Trophoblast cell (in vitro differentiated cells and primary cell): ENCODE data around the gene TPD52L2.

ENCODE experiments used
- DNase-seq, 2 donors: peaks; one replicate each; pipeline ENCODE4 v3.0.0-alpha.2; 2016
- H2AFZ ChIP-seq: 2 replicates; pipeline ENCODE4 v1.6.1; 2013; ENCODE audit warnings: low read length, moderate library complexity, mild to moderate bottlenecking; ENCODE audit not compliant: insufficient read depth, poor library complexity
- H2AK5ac ChIP-seq: 2 replicates; pipeline ENCODE4 v1.6.1; 2013; ENCODE audit warnings: mild to moderate bottlenecking, low read length
- H2BK120ac ChIP-seq: 2 replicates; pipeline ENCODE4 v1.6.1; 2013; ENCODE audit warnings: low read length, mild to moderate bottlenecking, moderate library complexity; ENCODE audit not compliant: insufficient read depth, poor library complexity
- H2BK12ac ChIP-seq: 2 replicates; pipeline ENCODE4 v1.6.1; 2013; ENCODE audit warnings: mild to moderate bottlenecking, low read length, moderate library complexity
- H2BK5ac ChIP-seq: 2 replicates; pipeline ENCODE4 v1.6.1; 2013; ENCODE audit warnings: low read length, low read depth, moderate library complexity, mild to moderate bottlenecking; ENCODE audit not compliant: poor library complexity
- H3K14ac ChIP-seq: 2 replicates; pipeline ENCODE4 v1.6.1; 2013; ENCODE audit warnings: mild to moderate bottlenecking, low read length
- H3K18ac ChIP-seq: 2 replicates; pipeline ENCODE4 v1.6.1; 2013; ENCODE audit warnings: mild to moderate bottlenecking, low read length
- H3K23ac ChIP-seq: 2 replicates; pipeline ENCODE4 v1.6.1; 2013; ENCODE audit warnings: low read length
- H3K27ac ChIP-seq: 2 replicates; pipeline ENCODE4 v1.5.1; 2013; ENCODE audit warnings: low read depth, mild to moderate bottlenecking, inconsistent platforms, low read length, moderate library complexity
- H3K27me3 ChIP-seq: 2 replicates; pipeline ENCODE4 v1.6.1; 2013; ENCODE audit warnings: inconsistent platforms, mild to moderate bottlenecking, low read length, moderate library complexity; ENCODE audit not compliant: insufficient read depth
- H3K36me3 ChIP-seq, 2 experiments: 1 replicate in 1 of 2; 2 replicates in 1 of 2; pipeline ENCODE4 v1.6.1; 2013; ENCODE audit warnings: low read length in 2 of 2, mild to moderate bottlenecking in 2 of 2, moderate library complexity in 1 of 2; ENCODE audit not compliant: insufficient read depth in 2 of 2, control insufficient read depth in 1 of 2
- H3K4ac ChIP-seq: 2 replicates; pipeline ENCODE4 v1.6.1; 2013; ENCODE audit warnings: low read depth, mild to moderate bottlenecking, low read length, moderate library complexity
- H3K4me1 ChIP-seq, 2 experiments: 1 replicate in 1 of 2; 2 replicates in 1 of 2; pipeline ENCODE4 v1.6.1; 2013; ENCODE audit warnings: low read length in 2 of 2, mild to moderate bottlenecking in 2 of 2, moderate library complexity in 1 of 2; ENCODE audit not compliant: insufficient read depth in 2 of 2, control insufficient read depth in 1 of 2
- H3K4me2 ChIP-seq: 2 replicates; pipeline ENCODE4 v1.6.1; 2013; ENCODE audit warnings: inconsistent platforms, mild to moderate bottlenecking, low read length, moderate library complexity
- H3K4me3 ChIP-seq: 2 replicates; pipeline ENCODE4 v1.5.1; 2013; ENCODE audit warnings: mild to moderate bottlenecking, low read depth, low read length, inconsistent platforms
- H3K79me1 ChIP-seq: one replicate; pipeline ENCODE4 v1.6.1; 2013; ENCODE audit warnings: low read length
- H3K79me2 ChIP-seq: 2 replicates; pipeline ENCODE4 v1.6.1; 2013; ENCODE audit warnings: low read length, mild to moderate bottlenecking; ENCODE audit not compliant: control insufficient read depth, insufficient read depth, poor library complexity
- H3K9ac ChIP-seq: 2 replicates; pipeline ENCODE4 v1.6.1; 2013; ENCODE audit warnings: mild to moderate bottlenecking, low read length
- H3K9me3 ChIP-seq: 2 replicates; pipeline ENCODE4 v1.6.1; 2013; ENCODE audit warnings: low read depth, mild to moderate bottlenecking, control low read depth, inconsistent platforms, low read length; ENCODE audit not compliant: insufficient read depth
- H4K12ac ChIP-seq: 2 replicates; pipeline ENCODE4 v1.6.1; 2013; ENCODE audit warnings: low read depth, mild to moderate bottlenecking, low read length, moderate library complexity
- H4K8ac ChIP-seq: 2 replicates; pipeline ENCODE4 v1.6.1; 2013; ENCODE audit warnings: low read depth, mild to moderate bottlenecking, low read length, moderate library complexity
- H4K91ac ChIP-seq: one replicate; pipeline ENCODE4 v1.6.1; 2013; ENCODE audit warnings: low read depth, mild to moderate bottlenecking, low read length, moderate library complexity
- WGBS: extraction: QIAGEN DNeasy Blood & Tissue Kit; methylation state at CpG from one replicate; pipeline ENCODE4 v1.1.7; 2013; ENCODE audit warnings: missing lambda C conversion rate; ENCODE audit not compliant: insufficient read length, insufficient coverage; ENCODE audit errors: extremely low coverage; 5-methylcytosine and 5-hydroxymethylcytosine counted together

Gene TPD52L2

GRCh38 chr20:63822276-63822696, 42.8 kb upstream of the TPD52L2 start:
- H2BK120ac ChIP-seq, result no peak overlapping the region
- H4K91ac ChIP-seq, result no peak overlapping the region
- H2BK12ac ChIP-seq, result no peak overlapping the region
- H3K36me3 ChIP-seq, result peaks cover 3 to 6% of the 10 kb centered on the region in 2 experiments
- H2AFZ ChIP-seq, result no peak overlapping the region
- H3K27ac ChIP-seq, result no peak overlapping the region
- DNase-seq, result no peak
- no peak overlapping the region for H4K12ac ChIP-seq
- no peaks in the 10 kb centered on the region for H3K27me3 ChIP-seq
- no peaks in the 10 kb centered on the region for H3K79me1 ChIP-seq
- no peaks in the 10 kb centered on the region for H3K79me2 ChIP-seq
- no peak overlapping the region for H3K4ac ChIP-seq
- H4K8ac ChIP-seq, result no peak overlapping the region
- H3K4me3 ChIP-seq, result peak overlapping the region; percentile 55
- peaks cover 1% of the 10 kb centered on the region for H3K9me3 ChIP-seq
- peaks cover 2 to 3% of the 10 kb centered on the region in 2 experiments for H3K4me1 ChIP-seq
- H3K23ac ChIP-seq, result no peak overlapping the region
- no peak overlapping the region for H3K14ac ChIP-seq
- WGBS, result no CpG with 5 or more reads among the region's 15 CpGs
- H3K18ac ChIP-seq, result no peak overlapping the region
- H3K4me2 ChIP-seq, result no peak overlapping the region
- H2BK5ac ChIP-seq, result no peak overlapping the region
- no peak overlapping the region for H2AK5ac ChIP-seq
- no peak overlapping the region for H3K9ac ChIP-seq

- Histone ChIP-seq H4K91ac (no peak overlapping the region), H3K14ac (no peak overlapping the region), H3K18ac (no peak overlapping the region), H2BK120ac (no peak overlapping the region), H3K4me2 (no peak overlapping the region), H3K9ac (no peak overlapping the region), H3K79me1 (no peaks in the 10 kb centered on the region), H3K4me3 (no peak overlapping the region), H3K4ac (no peak overlapping the region), H2AFZ (no peak overlapping the region), H2BK12ac (no peak overlapping the region), H2BK5ac (no peak overlapping the region), H4K8ac (no peak overlapping the region), H3K9me3 (peaks cover 1% of the 10 kb centered on the region), H3K23ac (no peak overlapping the region), H3K27ac (no peak overlapping the region), H3K79me2 (no peaks in the 10 kb centered on the region), H3K36me3 (peaks cover 3 to 6% of the 10 kb centered on the region in 2 experiments), H3K4me1 (peaks cover 4 to 5% of the 10 kb centered on the region in 2 experiments), H2AK5ac (no peak overlapping the region), H4K12ac (no peak overlapping the region), H3K27me3 (no peaks in the 10 kb centered on the region)
- no CpG with 5 or more reads among the region's 12 CpGs for WGBS
- DNase-seq, result no peak
Measured at GRCh38 chr20:63823691-63824311, 41.3 kb upstream of the TPD52L2 start.

GRCh38 chr20:63825331-63826118, 39.5 kb upstream of the TPD52L2 start:
- H4K91ac ChIP-seq, result no peak overlapping the region
- H2BK12ac ChIP-seq, result no peak overlapping the region
- H3K9ac ChIP-seq, result no peak overlapping the region
- H2BK5ac ChIP-seq, result no peak overlapping the region
- no peak overlapping the region for H2AK5ac ChIP-seq
- H3K79me1 ChIP-seq, result no peaks in the 10 kb centered on the region
- H3K9me3 ChIP-seq, result peaks cover 1% of the 10 kb centered on the region
- H4K8ac ChIP-seq, result no peak overlapping the region
- no peak overlapping the region for H3K4me3 ChIP-seq
- peaks cover 9 to 13% of the 10 kb centered on the region in 2 experiments for H3K4me1 ChIP-seq
- H4K12ac ChIP-seq, result no peak overlapping the region
- H2AFZ ChIP-seq, result no peak overlapping the region
- peaks cover 2% of the 10 kb centered on the region for H3K79me2 ChIP-seq
- peaks cover 5% of the 10 kb centered on the region for H3K27me3 ChIP-seq
- H3K14ac ChIP-seq, result no peak overlapping the region
- no peak overlapping the region for H3K27ac ChIP-seq
- WGBS, result no CpG with 5 or more reads among the region's 25 CpGs
- no peak overlapping the region for H3K4me2 ChIP-seq
- H3K36me3 ChIP-seq, result peaks cover 3 to 6% of the 10 kb centered on the region in 2 experiments
- H3K18ac ChIP-seq, result no peak overlapping the region
- no peak overlapping the region for H2BK120ac ChIP-seq
- no peak overlapping the region for H3K4ac ChIP-seq
- DNase-seq, result no peak
- H3K23ac ChIP-seq, result no peak overlapping the region

- Histone ChIP-seq H3K36me3 (peaks cover 3 to 6% of the 10 kb centered on the region in 2 experiments), H3K4me3 (no peak overlapping the region)
Measured at GRCh38 chr20:63826753-63827152, 38.3 kb upstream of the TPD52L2 start.

More at GRCh38 chr20:63826753-63827152, 38.3 kb upstream of the TPD52L2 start:
- H3K4me2 ChIP-seq, result no peak overlapping the region
- no peak overlapping the region for H2AK5ac ChIP-seq
- peak overlapping the region; percentile 19 for H3K4ac ChIP-seq
- H4K91ac ChIP-seq, result no peak overlapping the region
- no peak overlapping the region for H3K27ac ChIP-seq
- no peak overlapping the region for H2BK120ac ChIP-seq
- no peak overlapping the region for H3K14ac ChIP-seq
- H3K27me3 ChIP-seq, result peaks cover 5% of the 10 kb centered on the region
- no CpG with 5 or more reads among the region's 13 CpGs for WGBS
- peaks cover 5% of the 10 kb centered on the region for H3K79me2 ChIP-seq
- no peak overlapping the region for H4K12ac ChIP-seq
- H3K4me1 ChIP-seq, result peaks cover 9 to 14% of the 10 kb centered on the region in 2 experiments
- H3K9me3 ChIP-seq, result peaks cover 1% of the 10 kb centered on the region
- H2BK5ac ChIP-seq, result no peak overlapping the region
- no peak overlapping the region for H4K8ac ChIP-seq
- no peak overlapping the region for H2BK12ac ChIP-seq
- no peak overlapping the region for H3K23ac ChIP-seq
- H3K79me1 ChIP-seq, result peaks cover 5% of the 10 kb centered on the region
- no peak overlapping the region for H2AFZ ChIP-seq
- no peak overlapping the region for H3K9ac ChIP-seq
- peak overlapping the region; percentile 3 for H3K18ac ChIP-seq
- no peak for DNase-seq
